HL-60 (cell line): ENCODE measurements around the gene ZSCAN30.

Experiments
- DNase-seq, 2 experiments: peaks; one replicate each; pipeline ENCODE4 v3.0.0-alpha.2; 2010 to 2020; ENCODE audit warnings: low read depth in 1 of 2, low spot score in 1 of 2
- H3K27ac ChIP-seq: fragments of 250-450 bp; sonication (Bioruptor Pico); replicated peaks from 2 replicates; pipeline ENCODE4 v1.5.1; 2020; ENCODE audit warnings: mild to moderate bottlenecking, moderate library complexity
- H3K27me3 ChIP-seq: fragments of 250-450 bp; sonication (Bioruptor Pico); 2 replicates; pipeline ENCODE4 v1.5.1; 2021; ENCODE audit warnings: mild to moderate bottlenecking, moderate library complexity; ENCODE audit not compliant: insufficient read depth, poor library complexity, severe bottlenecking
- H3K4me3 ChIP-seq: replicated peaks from 2 replicates; pipeline ENCODE4 v1.5.1; 2011; ENCODE audit warnings: mild to moderate bottlenecking, control low read depth, low read length; ENCODE audit not compliant: insufficient read depth
- CTCF ChIP-seq: IDR thresholded peaks from one replicate; pipeline ENCODE4 v1.5.1; 2011; ENCODE audit warnings: low read length, control low read depth, inconsistent platforms; ENCODE audit not compliant: insufficient read depth
- GABPA ChIP-seq: IDR thresholded peaks from 2 replicates; pipeline ENCODE4 v1.6.1; 2012; ENCODE audit warnings: low read depth
- POLR2AphosphoS5 ChIP-seq: IDR thresholded peaks from 2 replicates; pipeline ENCODE4 v1.6.1; 2012; ENCODE audit warnings: low read depth
- REST ChIP-seq: IDR thresholded peaks from 2 replicates; pipeline ENCODE4 v1.6.1; 2012; ENCODE audit warnings: low read depth; ENCODE audit not compliant: insufficient replicate concordance
- SPI1 ChIP-seq: IDR thresholded peaks from 2 replicates; pipeline ENCODE4 v1.6.1; 2012; ENCODE audit warnings: low read depth, mild to moderate bottlenecking, borderline replicate concordance

The ZSCAN30 gene

GRCh38 chr18:35326695-35327387 is 36.8 kb upstream of the ZSCAN30 start:
- Histone ChIP-seq H3K27ac (no peak overlapping the region), H3K27me3 (no peaks in the 10 kb centered on the region), H3K4me3 (no peak overlapping the region)
- DNase-seq: no peak
- TF ChIP-seq GABPA (no peak), POLR2AphosphoS5 (no peak), REST (no peak)

- no peak for DNase-seq
- Histone ChIP-seq H3K27me3 (no peaks in the 10 kb centered on the region), H3K27ac (no peak overlapping the region), H3K4me3 (no peak overlapping the region)
- TF ChIP-seq GABPA: no peak
- TF ChIP-seq SPI1: no peak
- no peak for TF ChIP-seq CTCF
- TF ChIP-seq REST: no peak
- no peak for TF ChIP-seq POLR2AphosphoS5
These were observed 35.1 kb upstream of the ZSCAN30 start for GRCh38 chr18:35324926-35325655.

GRCh38 chr18:35322486-35323458 is 32.7 kb upstream of the ZSCAN30 start:
- TF ChIP-seq CTCF (no peak), SPI1 (no peak), GABPA (no peak)
- Histone ChIP-seq H3K27me3 (no peaks in the 10 kb centered on the region), H3K4me3 (no peak overlapping the region), H3K27ac (no peak overlapping the region)
- DNase-seq: no peak

- no peak for TF ChIP-seq POLR2AphosphoS5
- TF ChIP-seq REST: no peak
- no peak for TF ChIP-seq SPI1
- no peak for TF ChIP-seq GABPA
- TF ChIP-seq CTCF: no peak
- no peaks in the 10 kb centered on the region for H3K27me3 ChIP-seq
- H3K4me3 ChIP-seq: no peak overlapping the region
- no peak overlapping the region for H3K27ac ChIP-seq
- DNase-seq: no peak
These were observed 21.5 kb upstream of the ZSCAN30 start for GRCh38 chr18:35311496-35311895.
